Putamen (tissue), 1 donor: Measurements from ENCODE around the gene NAIF1.
A peak's percentile ranks its signal among the peaks of the same experiment; 100 is the strongest.
"Not testable (repeated sequence)": the region's sequence is repeated elsewhere in the genome, so short reads cannot be mapped to it uniquely, and the experiment has no call there.

ENCODE experiments used
- DNase-seq: peaks from one replicate; pipeline ENCODE4 v3.0.0-alpha.2; 2016; ENCODE audit warnings: low spot score

NAIF1 gene

GRCh38 chr9:128057724-128058409 is 9.3 kb downstream of the NAIF1 start:
- DNase-seq = no peak

GRCh38 chr9:128056887-128057723 is 10.0 kb downstream of the NAIF1 start:
- DNase-seq = no peak

GRCh38 chr9:128056086-128056485 is 11.0 kb downstream of the NAIF1 start:
- DNase-seq = no peak

GRCh38 chr9:128055344-128056040 is 11.6 kb downstream of the NAIF1 start:
- no peak for DNase-seq

GRCh38 chr9:128054087-128054486 is 13.0 kb downstream of the NAIF1 start:
- DNase-seq = no peak

GRCh38 chr9:128053560-128053959 is 13.6 kb downstream of the NAIF1 start:
- DNase-seq = peak; percentile 23

GRCh38 chr9:128051932-128052709 is 15.0 kb downstream of the NAIF1 start:
- DNase-seq = no peak

GRCh38 chr9:128049843-128050242 is 17.3 kb downstream of the NAIF1 start:
- DNase-seq = no peak

GRCh38 chr9:128048663-128049062 is 18.5 kb downstream of the NAIF1 start:
- DNase-seq = no peak

GRCh38 chr9:128047231-128047630 is 19.9 kb downstream of the NAIF1 start:
- DNase-seq = no peak

- no peak for DNase-seq
Observed at GRCh38 chr9:128045831-128046230, 21.3 kb downstream of the NAIF1 start.

- not testable (repeated sequence) for DNase-seq
Observed at GRCh38 chr9:128045409-128045808, 21.7 kb downstream of the NAIF1 start.

GRCh38 chr9:128043467-128043868 is 23.7 kb downstream of the NAIF1 start:
- no peak for DNase-seq

GRCh38 chr9:128042043-128042442 is 25.1 kb downstream of the NAIF1 start:
- no peak for DNase-seq

- DNase-seq = not testable (repeated sequence)
Observed at GRCh38 chr9:128040783-128041182, 26.3 kb downstream of the NAIF1 start.

- DNase-seq = not testable (repeated sequence)
Observed at GRCh38 chr9:128036522-128036921, 30.6 kb downstream of the NAIF1 start.

GRCh38 chr9:128034821-128035652 is 32.1 kb downstream of the NAIF1 start:
- DNase-seq = peak; percentile 80

- no peak for DNase-seq
Observed at GRCh38 chr9:128033609-128034008, 33.5 kb downstream of the NAIF1 start.

GRCh38 chr9:128027705-128028104 is 39.4 kb downstream of the NAIF1 start:
- no peak for DNase-seq

- DNase-seq = no peak
Observed at GRCh38 chr9:128026773-128027541, 40.2 kb downstream of the NAIF1 start.
